A673 (cell line): Measurements from ENCODE around the gene TEP1. TPM values are rescaled to one million over a fixed set of nuclear protein-coding genes. Genes with fewer than 3 reads are reported as not detected.

Experiments
- BruUV-seq: library from RNA; stranded (reverse); fragments of 400-500 nt; replicated peaks from 2 replicates; lab custom pipeline; 2021; lab: Mats Ljungman, UMichigan
- CTCF ChIA-PET: fragments of 300-600 bp; sonication (Branson Sonifier 250); formaldehyde crosslinking; loops from one replicate; lab custom pipeline; 2022; ENCODE audit warnings: antibody characterized with exemption; lab: Charles Lee
- POLR2A ChIA-PET: fragments of 300-600 bp; sonication (Branson Sonifier 250); formaldehyde crosslinking; loops from one replicate; lab custom pipeline; 2022; ENCODE audit warnings: antibody characterized with exemption; ENCODE audit not compliant: low non-redundant PET; lab: Charles Lee
- DNase-seq: peaks from one replicate; pipeline ENCODE4 v3.0.0-alpha.2; 2015; ENCODE audit warnings: low spot score
- H3K27ac ChIP-seq: fragments of 200-600 bp; sonication (generic); 2 replicates; pipeline ENCODE4 v1.5.1; 2016; ENCODE audit warnings: mixed run types, low read depth, mild to moderate bottlenecking, mixed read lengths, antibody characterized with exemption, low read length; ENCODE audit not compliant: poor library complexity, severe bottlenecking
- H3K27me3 ChIP-seq: fragments of 200-600 bp; sonication (generic); replicated peaks from 2 replicates; pipeline ENCODE4 v1.6.1; 2017; ENCODE audit warnings: mixed run types, low read depth, mild to moderate bottlenecking, mixed read lengths, antibody characterized with exemption, low read length; ENCODE audit not compliant: insufficient read depth, poor library complexity
- H3K36me3 ChIP-seq: fragments of 200-600 bp; sonication (generic); 2 replicates; pipeline ENCODE4 v1.6.1; 2016; ENCODE audit warnings: mixed run types, mild to moderate bottlenecking, mixed read lengths, antibody characterized with exemption, low read length; ENCODE audit not compliant: insufficient read depth, poor library complexity, severe bottlenecking
- H3K4me1 ChIP-seq: fragments of 200-600 bp; sonication (generic); 2 replicates; pipeline ENCODE4 v1.6.1; 2017; ENCODE audit warnings: mixed run types, mild to moderate bottlenecking, mixed read lengths, antibody characterized with exemption, low read length; ENCODE audit not compliant: insufficient read depth, poor library complexity, severe bottlenecking
- H3K4me3 ChIP-seq: fragments of 200-600 bp; sonication (generic); 2 replicates; pipeline ENCODE4 v1.5.1; 2016; ENCODE audit warnings: low read depth, mixed run types, mild to moderate bottlenecking, mixed read lengths, low read length; ENCODE audit not compliant: poor library complexity, severe bottlenecking
- H3K9me3 ChIP-seq: fragments of 200-600 bp; sonication (generic); 2 replicates; pipeline ENCODE4 v1.6.1; 2016; ENCODE audit warnings: mixed run types, low read depth, mild to moderate bottlenecking, mixed read lengths, antibody characterized with exemption, low read length; ENCODE audit not compliant: poor library complexity, severe bottlenecking
- CTCF ChIP-seq: fragments of 300-800, 200-600 bp; sonication (generic); conservative IDR thresholded peaks from 2 replicates; pipeline ENCODE4 v1.5.1; 2017; ENCODE audit warnings: low read depth, mild to moderate bottlenecking, antibody characterized with exemption, low read length, moderate library complexity, mixed read lengths
- EZH2 ChIP-seq: fragments of 200-600 bp; sonication (generic); IDR thresholded peaks from 2 replicates; pipeline ENCODE4 v1.6.1; 2017; ENCODE audit warnings: borderline replicate concordance, low read depth, mild to moderate bottlenecking, mixed read lengths, antibody characterized with exemption, low read length; ENCODE audit not compliant: poor library complexity, severe bottlenecking
- intact Hi-C: fragments of 100-400 bp; cut with micrococcal nuclease; formaldehyde crosslinking; loops from one replicate; pipeline ENCODE4 v1.10.0; 2022; ENCODE audit not compliant: unreplicated experiment
- total RNA-seq: library from RNA; stranded (reverse); gene quantifications from 2 replicates; pipeline ENCODE4 v1.2.3, GENCODE V29; 2021

Gene TEP1
- total RNA-seq, 1 experiment from 2014 or later = 12.3 TPM

GRCh38 chr14:20327005-20327869 is 86.1 kb downstream of the TEP1 start:
- Histone ChIP-seq H3K27me3 (no peaks in the 10 kb centered on the region), H3K27ac (peak overlapping the region; percentile 60), H3K4me1 (peaks cover 23% of the 10 kb centered on the region), H3K36me3 (peaks cover 70% of the 10 kb centered on the region), H3K4me3 (peak overlapping the region; percentile 2), H3K9me3 (no peaks in the 10 kb centered on the region)
- no peak for TF ChIP-seq EZH2
- peak; percentile 74 for TF ChIP-seq CTCF
- intact Hi-C loops = loop anchor here (1.0 to 5.0 kb wide), 2 partner anchors 282 to 355 kb away; partner anchors contain the start of gene RNASE4
- CTCF ChIA-PET = interaction anchor here (0.5 to 1.3 kb wide), 2 partner anchors 16 to 75 kb away, joined by 8 to 11 read pairs; partner anchors contain the start of gene PARP2
- POLR2A ChIA-PET = no interaction called here
- BruUV-seq = no TSS peak
- peak; percentile 76 for DNase-seq

- BruUV-seq = no TSS peak
- intact Hi-C loops = no loop called here
- no peak for DNase-seq
- Histone ChIP-seq H3K4me3 (no peak overlapping the region), H3K9me3 (no peaks in the 10 kb centered on the region), H3K36me3 (peaks cover 91% of the 10 kb centered on the region), H3K27ac (no peak overlapping the region), H3K27me3 (no peaks in the 10 kb centered on the region), H3K4me1 (no peaks in the 10 kb centered on the region)
- POLR2A ChIA-PET = no interaction called here
- TF ChIP-seq EZH2 = no peak
- TF ChIP-seq CTCF = no peak
- CTCF ChIA-PET = no interaction called here
Measured at GRCh38 chr14:20317720-20318119, 95.6 kb downstream of the TEP1 start.

Other genes with a start within 250 kb of the TEP1 start
- not detected in 2 replicates for gene OR11G2, start 222.6 kb downstream of the TEP1 start, total RNA-seq
- not detected in 2 replicates for gene OR11H6, start 189.8 kb downstream of the TEP1 start, total RNA-seq
- not detected in 2 replicates for gene OR11H7, start 184.5 kb downstream of the TEP1 start, total RNA-seq
- not detected in 2 replicates for gene OR11H4, start 174.2 kb downstream of the TEP1 start, total RNA-seq
- 31.8 and 31.9 TPM in 2 replicates for gene TTC5, start 107.5 kb downstream of the TEP1 start, total RNA-seq
- gene CCNB1IP1, start 80.2 kb downstream of the TEP1 start, total RNA-seq = 117 and 121 TPM in 2 replicates
- 67.8 and 67.9 TPM in 2 replicates for gene PARP2, start 69.9 kb downstream of the TEP1 start, total RNA-seq
- gene KLHL33, start 22.7 kb upstream of the TEP1 start, total RNA-seq = 0.04 and 0.13 TPM in 2 replicates
- gene OSGEP, start 41.3 kb upstream of the TEP1 start, total RNA-seq = 59.2 and 67.8 TPM in 2 replicates
- gene APEX1, start 41.7 kb upstream of the TEP1 start, total RNA-seq = 277 and 299 TPM in 2 replicates
- gene PIP4P1, start 47.9 kb upstream of the TEP1 start, total RNA-seq = 32.4 and 34.9 TPM in 2 replicates
- 78.3 and 97.0 TPM in 2 replicates for gene PNP, start 55.9 kb upstream of the TEP1 start, total RNA-seq
- gene RNASE10, start 92.0 kb upstream of the TEP1 start, total RNA-seq = 0.26 TPM in 1 of 2 replicates, not detected in the other
- gene RNASE9, start 147.5 kb upstream of the TEP1 start, total RNA-seq = not detected in 2 replicates
- not detected in 2 replicates for gene RNASE11, start 174.5 kb upstream of the TEP1 start, total RNA-seq
- not detected in 2 replicates for gene RNASE12, start 177.9 kb upstream of the TEP1 start, total RNA-seq
- gene OR6S1, start 228.2 kb upstream of the TEP1 start, total RNA-seq = not detected in 2 replicates